HEK293 (cell line): Measurements from ENCODE around the gene RINT1.

Experiments
- OVOL3 ChIP-seq: fragments of 450-650 bp; formaldehyde crosslinking; IDR thresholded peaks from 2 replicates; pipeline ENCODE4 v1.5.1; 2016; ENCODE audit warnings: missing biosample characterization, missing genetic modification characterization
- PRDM10 ChIP-seq: fragments of 450-650 bp; formaldehyde crosslinking; IDR thresholded peaks from 2 replicates; pipeline ENCODE4 v1.5.1; 2016; ENCODE audit warnings: missing biosample characterization, missing genetic modification characterization
- PRDM4 ChIP-seq: fragments of 450-650 bp; formaldehyde crosslinking; IDR thresholded peaks from 2 replicates; pipeline ENCODE4 v1.5.1; 2017; ENCODE audit warnings: missing biosample characterization, missing genetic modification characterization
- SCRT2 ChIP-seq: fragments of 450-650 bp; formaldehyde crosslinking; IDR thresholded peaks from 2 replicates; pipeline ENCODE4 v1.5.1; 2016; ENCODE audit warnings: missing biosample characterization, missing genetic modification characterization
- SP2 ChIP-seq: fragments of 450-650 bp; formaldehyde crosslinking; IDR thresholded peaks from 2 replicates; pipeline ENCODE4 v1.5.1; 2016; ENCODE audit warnings: missing biosample characterization, missing genetic modification characterization
- SP3 ChIP-seq: fragments of 450-650 bp; formaldehyde crosslinking; IDR thresholded peaks from 2 replicates; pipeline ENCODE4 v1.5.1; 2016; ENCODE audit warnings: missing biosample characterization, missing genetic modification characterization
- SP7 ChIP-seq: fragments of 450-650 bp; formaldehyde crosslinking; IDR thresholded peaks from 2 replicates; pipeline ENCODE4 v1.5.1; 2016; ENCODE audit warnings: missing biosample characterization, missing genetic modification characterization
- YY1 ChIP-seq: fragments of 450-650 bp; formaldehyde crosslinking; IDR thresholded peaks from 2 replicates; pipeline ENCODE4 v1.5.1; 2018; ENCODE audit warnings: missing biosample characterization, missing genetic modification characterization
- ZBTB1 ChIP-seq: fragments of 450-650 bp; formaldehyde crosslinking; IDR thresholded peaks from 2 replicates; pipeline ENCODE4 v1.5.1; 2016; ENCODE audit warnings: missing biosample characterization, missing genetic modification characterization
- ZBTB17 ChIP-seq: fragments of 450-650 bp; formaldehyde crosslinking; IDR thresholded peaks from 2 replicates; pipeline ENCODE4 v1.5.1; 2016; ENCODE audit warnings: missing biosample characterization, missing genetic modification characterization
- ZFP37 ChIP-seq: fragments of 450-650 bp; formaldehyde crosslinking; IDR thresholded peaks from 2 replicates; pipeline ENCODE4 v1.5.1; 2016; ENCODE audit warnings: missing biosample characterization, missing genetic modification characterization
- ZNF112 ChIP-seq: fragments of 450-650 bp; formaldehyde crosslinking; IDR thresholded peaks from 2 replicates; pipeline ENCODE4 v1.5.0; 2017; ENCODE audit warnings: missing biosample characterization, missing genetic modification characterization
- ZNF114 ChIP-seq: fragments of 450-650 bp; formaldehyde crosslinking; IDR thresholded peaks from 2 replicates; pipeline ENCODE4 v1.5.0; 2017; ENCODE audit warnings: missing biosample characterization, missing genetic modification characterization
- ZNF169 ChIP-seq: fragments of 450-650 bp; formaldehyde crosslinking; IDR thresholded peaks from 2 replicates; pipeline ENCODE4 v1.5.1; 2016; ENCODE audit warnings: missing biosample characterization, missing genetic modification characterization
- ZNF23 ChIP-seq: fragments of 450-650 bp; formaldehyde crosslinking; IDR thresholded peaks from 2 replicates; pipeline ENCODE4 v1.5.1; 2016; ENCODE audit warnings: missing biosample characterization, missing genetic modification characterization, borderline replicate concordance
- ZNF366 ChIP-seq: fragments of 450-650 bp; formaldehyde crosslinking; conservative IDR thresholded peaks from 2 replicates; pipeline ENCODE4 v1.5.1; 2016; ENCODE audit warnings: missing biosample characterization, missing genetic modification characterization
- ZNF37A ChIP-seq: fragments of 450-650 bp; IDR thresholded peaks from 2 replicates; pipeline ENCODE4 v1.5.1; 2018; ENCODE audit warnings: missing biosample characterization, missing genetic modification characterization
- ZNF501 ChIP-seq: fragments of 450-650 bp; formaldehyde crosslinking; IDR thresholded peaks from 2 replicates; pipeline ENCODE4 v1.5.1; 2016; ENCODE audit warnings: missing biosample characterization, missing genetic modification characterization
- ZNF629 ChIP-seq: fragments of 450-650 bp; formaldehyde crosslinking; IDR thresholded peaks from 2 replicates; pipeline ENCODE4 v1.5.1; 2017; ENCODE audit warnings: missing biosample characterization, missing genetic modification characterization
- ZNF639 ChIP-seq: fragments of 450-650 bp; formaldehyde crosslinking; IDR thresholded peaks from 2 replicates; pipeline ENCODE4 v1.5.1; 2016; ENCODE audit warnings: missing biosample characterization, missing genetic modification characterization
- ZNF654 ChIP-seq: fragments of 450-650 bp; formaldehyde crosslinking; IDR thresholded peaks from 2 replicates; pipeline ENCODE4 v1.5.1; 2016; ENCODE audit warnings: low read depth, missing biosample characterization, missing genetic modification characterization
- ZNF692 ChIP-seq: fragments of 450-650 bp; formaldehyde crosslinking; IDR thresholded peaks from 2 replicates; pipeline ENCODE4 v1.5.1; 2016; ENCODE audit warnings: missing biosample characterization, missing genetic modification characterization
- ZNF76 ChIP-seq: fragments of 450-650 bp; formaldehyde crosslinking; IDR thresholded peaks from 2 replicates; pipeline ENCODE4; 2016; ENCODE audit warnings: low read depth, missing biosample characterization, missing genetic modification characterization, borderline replicate concordance
- ZSCAN30 ChIP-seq: fragments of 450-650 bp; IDR thresholded peaks from 2 replicates; pipeline ENCODE4 v1.5.1; 2018; ENCODE audit warnings: missing biosample characterization, mild to moderate bottlenecking, missing genetic modification characterization, moderate library complexity
- TF ChIP-seq, protein P1 (sequence below): fragments of 450-650 bp; formaldehyde crosslinking; IDR thresholded peaks from 2 replicates; pipeline ENCODE4 v1.5.1; 2016; ENCODE audit warnings: missing biosample characterization, missing genetic modification characterization
- TF ChIP-seq, protein P2 (sequence below): fragments of 450-650 bp; formaldehyde crosslinking; optimal IDR thresholded peaks from 2 replicates; pipeline ENCODE3; 2016; ENCODE audit warnings: missing biosample characterization, mild to moderate bottlenecking, missing genetic modification characterization

The RINT1 gene

GRCh38 chr7:105531792-105532671 lies at the start of gene RINT1 (continued):
- TF ChIP-seq, protein P1, sequence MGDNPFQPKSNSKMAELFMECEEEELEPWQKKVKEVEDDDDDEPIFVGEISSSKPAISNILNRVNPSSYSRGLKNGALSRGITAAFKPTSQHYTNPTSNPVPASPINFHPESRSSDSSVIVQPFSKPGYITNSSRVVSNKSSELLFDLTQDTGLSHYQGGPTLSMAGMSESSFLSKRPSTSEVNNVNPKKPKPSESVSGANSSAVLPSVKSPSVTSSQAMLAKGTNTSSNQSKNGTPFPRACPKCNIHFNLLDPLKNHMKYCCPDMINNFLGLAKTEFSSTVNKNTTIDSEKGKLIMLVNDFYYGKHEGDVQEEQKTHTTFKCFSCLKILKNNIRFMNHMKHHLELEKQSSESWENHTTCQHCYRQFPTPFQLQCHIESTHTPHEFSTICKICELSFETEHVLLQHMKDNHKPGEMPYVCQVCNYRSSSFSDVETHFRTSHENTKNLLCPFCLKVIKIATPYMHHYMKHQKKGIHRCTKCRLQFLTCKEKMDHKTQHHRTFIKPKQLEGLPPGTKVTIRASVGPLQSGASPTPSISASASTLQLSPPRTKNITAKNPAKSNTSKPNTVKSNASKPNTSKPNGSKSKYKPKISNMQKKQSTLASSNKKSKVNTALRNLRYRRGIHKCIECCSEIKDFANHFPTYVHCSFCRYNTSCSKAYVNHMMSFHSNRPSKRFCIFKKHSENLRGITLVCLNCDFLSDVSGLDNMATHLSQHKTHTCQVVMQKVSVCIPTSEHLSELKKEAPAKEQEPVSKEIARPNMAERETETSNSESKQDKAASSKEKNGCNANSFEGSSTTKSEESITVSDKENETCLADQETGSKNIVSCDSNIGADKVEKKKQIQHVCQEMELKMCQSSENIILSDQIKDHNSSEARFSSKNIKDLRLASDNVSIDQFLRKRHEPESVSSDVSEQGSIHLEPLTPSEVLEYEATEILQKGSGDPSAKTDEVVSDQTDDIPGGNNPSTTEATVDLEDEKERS (tag by site-specific recombination), result no peak
- TF ChIP-seq ZSCAN30 (tag by site-specific recombination) (peak; percentile 92), SP7 (tag by site-specific recombination) (peak; percentile 85), ZNF23 (tag by site-specific recombination) (no peak), ZNF169 (no peak), YY1 (tag by site-specific recombination) (peak; percentile 56), ZBTB1 (tag by site-specific recombination) (no peak), SP3 (tag by site-specific recombination) (peak; percentile 59), PRDM10 (peak; percentile 51), ZFP37 (tag by site-specific recombination) (peak; percentile 96), ZNF76 (tag by site-specific recombination) (peak; percentile 54; the same call in 1 of the 2 replicates), ZNF114 (tag by site-specific recombination) (no peak), ZNF37A (tag by site-specific recombination) (no peak), ZBTB17 (peak; percentile 77), SCRT2 (tag by site-specific recombination) (peak; percentile 42; the same call in 1 of the 2 replicates), ZNF501 (tag by site-specific recombination) (peak; percentile 98), PRDM4 (tag by site-specific recombination) (no peak), SP2 (tag by site-specific recombination) (peak; percentile 45), OVOL3 (tag by site-specific recombination) (0 out of 2 replicates have a peak, but pooled peaks have one; percentile 6), ZNF629 (tag by site-specific recombination) (peak; percentile 75), ZNF366 (tag by site-specific recombination) (peak; percentile 18; the same call in 1 of the 2 replicates), ZNF654 (tag by site-specific recombination) (peak; percentile 61), ZNF639 (tag by site-specific recombination) (peak; percentile 73; the same call in 1 of the 2 replicates), ZNF692 (tag by site-specific recombination) (peak; percentile 83), ZNF112 (tag by site-specific recombination) (no peak)
- TF ChIP-seq, protein P2, sequence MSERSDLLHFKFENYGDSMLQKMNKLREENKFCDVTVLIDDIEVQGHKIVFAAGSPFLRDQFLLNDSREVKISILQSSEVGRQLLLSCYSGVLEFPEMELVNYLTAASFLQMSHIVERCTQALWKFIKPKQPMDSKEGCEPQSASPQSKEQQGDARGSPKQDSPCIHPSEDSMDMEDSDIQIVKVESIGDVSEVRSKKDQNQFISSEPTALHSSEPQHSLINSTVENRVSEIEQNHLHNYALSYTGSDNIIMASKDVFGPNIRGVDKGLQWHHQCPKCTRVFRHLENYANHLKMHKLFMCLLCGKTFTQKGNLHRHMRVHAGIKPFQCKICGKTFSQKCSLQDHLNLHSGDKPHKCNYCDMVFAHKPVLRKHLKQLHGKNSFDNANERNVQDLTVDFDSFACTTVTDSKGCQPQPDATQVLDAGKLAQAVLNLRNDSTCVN (tag by site-specific recombination), result peak; percentile 34
